Left lung (tissue), 10 donors: ENCODE data around the gene RPL3. TPM values are rescaled to one million over a fixed set of nuclear protein-coding genes. Genes with fewer than 3 reads are reported as not detected.

Experiments used
- ATAC-seq: fragments of 200-7000 bp; cut with Tn5 transposase; one replicate; pipeline ENCODE4 v1.9.1; 2020; ENCODE audit warnings: moderate library complexity
- DNase-seq, 4 donors: peaks; one replicate each; pipeline ENCODE4 v3.0.0-alpha.2; 2013 to 2020
- H3K27ac ChIP-seq, 2 donors: fragments of 200-600 bp; sonication (generic) in 1 of 2; one replicate each; pipeline versions ENCODE4 v1.5.0 to v1.8.0; 2020 to 2021
- H3K27me3 ChIP-seq, 2 donors: fragments of 200-600 bp; sonication (generic) in 1 of 2; one replicate each; pipeline versions ENCODE4 v1.5.0 to v1.8.0; 2020 to 2021
- H3K36me3 ChIP-seq, 2 donors: fragments of 200-600 bp; sonication (generic) in 1 of 2; one replicate each; pipeline versions ENCODE4 v1.5.0 to v1.8.0; 2020 to 2021
- H3K4me1 ChIP-seq, 2 donors: fragments of 200-600 bp; one replicate each; pipeline ENCODE4 v1.8.0; 2021
- H3K4me3 ChIP-seq, 2 donors: fragments of 200-600 bp; sonication (generic) in 1 of 2; one replicate each; pipeline versions ENCODE4 v1.5.0 to v1.8.0; 2020 to 2021; ENCODE audit warnings: mild to moderate bottlenecking in 1 of 2
- H3K9me3 ChIP-seq, 2 donors: fragments of 200-600 bp; sonication (generic) in 1 of 2; one replicate each; pipeline versions ENCODE4 v1.5.0 to v1.8.0; 2020 to 2021
- intact Hi-C, 2 donors: fragments of 100-400 bp; cut with DNase I; formaldehyde crosslinking; loops; one replicate each; pipeline versions ENCODE4 v1.11.2 to v1.14.2; 2022
- polyA plus RNA-seq, 6 donors: library from polyadenylated mRNA; unstranded; fragments of 120-200 nt; gene quantifications; one replicate each; pipeline ENCODE4 v1.2.1, GENCODE V29; 2013; ENCODE audit not compliant: insufficient read length in 6 of 6
- total RNA-seq, 2 donors: library from RNA; stranded (reverse); fragmentation: NEBNext Ultra II Directional; extraction: Animal tissue kit (Norgen Biotek cat#: 25700); gene quantifications; one replicate each; pipeline ENCODE4 v1.2.1, GENCODE V29; 2021
- TF ChIP-seq, protein P1 (sequence below), 2 donors: fragments of 200-600 bp; sonication (generic) in 1 of 2; IDR thresholded peaks; one replicate each; pipeline versions ENCODE4 v1.5.0 to v1.8.0; 2021; ENCODE audit warnings: antibody characterized with exemption in 2 of 2
- donor health status: DM: no; HTN: yes; CAD: no.
- donor health status: DM: no; HTN: no; CAD: no.

The RPL3 gene
- total and polyA plus RNA-seq, 8 donors, result 1,506 to 3,842 (median 3,632) TPM

DNA sequence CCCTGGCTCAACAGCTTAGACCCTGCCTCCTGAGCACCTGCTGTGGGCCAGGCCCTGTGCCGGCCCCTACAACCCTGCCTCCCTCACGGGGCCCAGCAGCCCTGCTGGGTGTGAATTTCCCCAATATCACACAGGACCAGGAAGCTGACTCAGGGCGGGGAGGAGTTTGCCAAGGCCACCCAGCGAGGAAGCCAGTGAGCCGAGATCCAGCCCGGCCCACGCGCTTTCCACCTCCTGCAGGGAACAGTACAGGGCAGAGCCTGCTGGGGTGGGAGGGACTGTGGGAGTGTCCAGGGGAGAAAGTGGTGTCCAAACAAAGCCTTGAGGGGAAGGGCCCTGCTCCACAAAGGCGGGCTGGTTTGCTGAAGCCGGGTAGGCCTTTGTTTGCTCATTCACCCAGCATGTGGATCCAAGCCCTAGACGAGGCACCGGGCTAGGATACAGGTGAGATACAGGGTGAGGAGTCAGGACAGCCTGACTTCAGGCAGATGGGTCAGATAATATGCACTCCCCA lies 26.8 kb downstream of the RPL3 start:
- Histone ChIP-seq H3K27ac (peak overlapping the region; percentile 61 to 77), H3K27me3 (peaks cover 0 to 10% of the 10 kb centered on the region in 2 donors), H3K4me3 (no peak overlapping the region), H3K36me3 (no peaks in the 10 kb centered on the region), H3K4me1 (peaks cover 18 to 54% of the 10 kb centered on the region in 2 donors), H3K9me3 (no peaks in the 10 kb centered on the region)
- intact Hi-C loops, result no loop called here
- TF ChIP-seq, protein P1, sequence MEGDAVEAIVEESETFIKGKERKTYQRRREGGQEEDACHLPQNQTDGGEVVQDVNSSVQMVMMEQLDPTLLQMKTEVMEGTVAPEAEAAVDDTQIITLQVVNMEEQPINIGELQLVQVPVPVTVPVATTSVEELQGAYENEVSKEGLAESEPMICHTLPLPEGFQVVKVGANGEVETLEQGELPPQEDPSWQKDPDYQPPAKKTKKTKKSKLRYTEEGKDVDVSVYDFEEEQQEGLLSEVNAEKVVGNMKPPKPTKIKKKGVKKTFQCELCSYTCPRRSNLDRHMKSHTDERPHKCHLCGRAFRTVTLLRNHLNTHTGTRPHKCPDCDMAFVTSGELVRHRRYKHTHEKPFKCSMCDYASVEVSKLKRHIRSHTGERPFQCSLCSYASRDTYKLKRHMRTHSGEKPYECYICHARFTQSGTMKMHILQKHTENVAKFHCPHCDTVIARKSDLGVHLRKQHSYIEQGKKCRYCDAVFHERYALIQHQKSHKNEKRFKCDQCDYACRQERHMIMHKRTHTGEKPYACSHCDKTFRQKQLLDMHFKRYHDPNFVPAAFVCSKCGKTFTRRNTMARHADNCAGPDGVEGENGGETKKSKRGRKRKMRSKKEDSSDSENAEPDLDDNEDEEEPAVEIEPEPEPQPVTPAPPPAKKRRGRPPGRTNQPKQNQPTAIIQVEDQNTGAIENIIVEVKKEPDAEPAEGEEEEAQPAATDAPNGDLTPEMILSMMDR (IDR thresholded peaks at IDR 0.05), result no peak
- ATAC-seq, result peak; percentile 93
- peak in 3 of 4 donors; percentile 64 to 95 (median 95) for DNase-seq

DNA sequence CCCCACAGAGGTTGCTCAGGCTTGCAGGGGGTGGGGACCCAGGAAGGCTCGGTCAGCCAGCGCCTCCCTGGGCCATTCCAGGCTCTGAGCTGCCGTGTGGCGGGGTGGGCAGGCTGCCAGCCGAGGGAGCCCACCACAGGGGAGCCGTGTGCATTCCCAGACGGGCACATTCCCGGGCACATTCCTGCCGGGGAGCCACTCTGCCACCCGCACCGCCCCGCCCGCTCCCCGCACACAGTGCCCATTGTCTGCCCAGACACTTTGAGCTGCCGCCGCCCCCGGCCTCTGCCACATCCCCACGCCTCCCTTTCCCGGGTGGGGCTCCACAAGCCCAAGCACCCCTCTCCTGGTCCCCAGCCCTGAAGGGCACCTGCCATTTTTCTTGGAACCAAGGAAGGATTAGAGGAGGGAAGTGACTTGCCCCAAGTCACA lies 27.4 kb downstream of the RPL3 start:
- no peak overlapping the region for H3K4me3 ChIP-seq
- H3K27me3 ChIP-seq, result peaks cover 0 to 5% of the 10 kb centered on the region in 2 donors
- ATAC-seq (peak; percentile 2), DNase-seq (no peak)
- no peaks in the 10 kb centered on the region for H3K36me3 ChIP-seq
- intact Hi-C loops, result no loop called here
- peak overlapping the region; percentile 61 to 77 for H3K27ac ChIP-seq
- TF ChIP-seq, protein P1 (IDR thresholded peaks at IDR 0.05), result no peak
- peaks cover 14 to 54% of the 10 kb centered on the region in 2 donors for H3K4me1 ChIP-seq
- H3K9me3 ChIP-seq, result no peaks in the 10 kb centered on the region

DNA sequence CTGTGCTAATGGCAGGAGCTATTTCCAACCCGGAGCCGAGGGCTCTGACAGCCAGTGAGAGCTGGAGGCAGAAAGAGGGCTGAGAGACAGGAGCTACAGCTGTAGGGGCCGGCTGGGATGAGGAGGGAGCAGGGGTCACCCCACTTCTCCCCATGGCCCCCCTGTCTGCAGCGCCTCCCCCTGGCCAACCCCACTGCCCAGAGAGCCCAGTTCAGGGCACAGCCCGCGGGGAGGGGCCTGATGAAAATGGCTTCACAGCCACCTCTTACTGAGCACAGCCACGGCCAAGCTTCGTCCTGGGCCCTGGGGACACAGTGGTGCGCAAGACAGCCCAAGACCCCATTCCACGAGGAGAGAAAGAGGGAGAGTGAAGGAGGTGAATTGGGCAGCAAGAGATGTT lies 27.9 kb downstream of the RPL3 start:
- no peak for DNase-seq
- Histone ChIP-seq H3K36me3 (no peaks in the 10 kb centered on the region), H3K27ac (no peak overlapping the region), H3K4me1 (peaks cover 14 to 57% of the 10 kb centered on the region in 2 donors), H3K27me3 (no peaks in the 10 kb centered on the region), H3K9me3 (no peaks in the 10 kb centered on the region), H3K4me3 (no peak overlapping the region)
- intact Hi-C loops, result no loop called here
- TF ChIP-seq, protein P1 (IDR thresholded peaks at IDR 0.05), result no peak
- ATAC-seq, result no peak

DNA sequence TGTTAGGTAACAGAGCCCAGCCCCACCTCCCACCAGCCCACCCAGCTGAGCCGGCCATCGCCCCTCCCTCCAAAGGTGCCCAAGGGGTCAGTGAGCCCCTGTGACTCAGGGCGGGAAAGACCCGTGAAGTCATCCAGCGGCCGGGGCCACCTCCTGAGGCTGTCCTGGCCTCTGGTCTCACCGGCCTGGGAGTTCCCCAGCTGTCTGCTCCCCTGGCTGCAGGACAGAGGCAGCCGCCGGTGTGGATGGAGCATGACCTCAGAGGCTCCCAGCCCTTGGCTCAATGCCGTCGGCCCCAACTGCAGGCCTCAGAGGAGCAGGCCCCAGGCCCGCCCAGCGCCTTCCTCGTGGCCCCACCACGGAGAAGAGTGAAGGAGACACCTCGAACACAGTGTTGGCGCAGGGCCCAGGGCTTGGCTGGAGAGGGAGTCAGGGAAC lies 28.7 kb downstream of the RPL3 start:
- Histone ChIP-seq H3K4me1 (peaks cover 14 to 64% of the 10 kb centered on the region in 2 donors), H3K36me3 (no peaks in the 10 kb centered on the region), H3K9me3 (no peaks in the 10 kb centered on the region), H3K27me3 (no peaks in the 10 kb centered on the region), H3K4me3 (no peak overlapping the region), H3K27ac (no peak overlapping the region)
- peak in 2 of 4 donors; percentile 51 to 82 for DNase-seq
- TF ChIP-seq, protein P1 (IDR thresholded peaks at IDR 0.05), result no peak
- peak; percentile 37 for ATAC-seq
- intact Hi-C loops, result no loop called here

DNA sequence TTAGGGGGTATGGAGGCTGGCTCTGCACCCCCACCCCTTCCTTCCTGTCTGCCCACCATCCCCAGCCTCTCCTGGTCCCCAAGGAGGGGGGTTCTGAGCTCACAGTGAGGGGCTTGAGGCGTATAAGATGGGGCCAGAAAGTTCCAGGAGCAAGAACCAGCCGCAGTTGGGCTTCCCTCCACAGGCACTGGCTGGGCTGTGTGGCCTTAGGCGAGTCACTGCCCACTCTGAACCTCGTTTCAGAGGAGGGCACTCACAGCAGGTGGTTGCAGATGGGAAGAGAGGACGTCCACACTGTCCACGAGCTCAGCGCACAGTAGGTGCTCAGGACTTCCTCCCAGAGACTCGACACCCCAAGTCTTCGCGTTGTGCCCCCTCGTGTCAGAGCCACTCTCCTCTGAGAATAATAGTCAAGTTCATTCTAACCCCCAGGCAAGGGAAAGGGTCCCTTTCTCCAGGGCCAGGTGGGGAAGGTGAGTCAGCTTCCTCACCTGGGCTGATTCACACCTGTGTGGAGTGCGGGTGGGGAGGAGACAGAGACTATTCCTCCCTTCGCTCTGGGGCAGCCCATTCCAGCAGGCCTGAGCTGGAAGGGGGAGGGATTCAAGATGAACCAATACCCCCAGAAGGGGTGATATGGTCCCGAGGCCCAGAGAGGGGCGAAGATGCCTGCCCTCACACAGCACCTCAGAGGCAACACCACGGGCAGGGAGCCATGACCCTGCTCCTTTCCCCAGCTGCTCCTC lies 29.3 kb downstream of the RPL3 start:
- ATAC-seq (no peak), DNase-seq (no peak)
- TF ChIP-seq, protein P1 (IDR thresholded peaks at IDR 0.05), result no peak
- Histone ChIP-seq H3K9me3 (peaks cover 0 to 3% of the 10 kb centered on the region in 2 donors), H3K4me3 (no peak overlapping the region), H3K27me3 (no peaks in the 10 kb centered on the region), H3K4me1 (peaks cover 14 to 68% of the 10 kb centered on the region in 2 donors), H3K36me3 (no peaks in the 10 kb centered on the region), H3K27ac (no peak overlapping the region)
- intact Hi-C loops, result no loop called here
